Measurements from ENCODE around the gene CCL1. TPM values are rescaled to one million over a fixed set of nuclear protein-coding genes. Genes with fewer than 3 reads are reported as not detected.

The CCL1 gene
- total and polyA plus RNA-seq, 9 of the 15 experiments (the other 6 are each of a cell fraction or from before 2014, with no cell fraction given) = 0.45 TPM; not detected in 8

DNA sequence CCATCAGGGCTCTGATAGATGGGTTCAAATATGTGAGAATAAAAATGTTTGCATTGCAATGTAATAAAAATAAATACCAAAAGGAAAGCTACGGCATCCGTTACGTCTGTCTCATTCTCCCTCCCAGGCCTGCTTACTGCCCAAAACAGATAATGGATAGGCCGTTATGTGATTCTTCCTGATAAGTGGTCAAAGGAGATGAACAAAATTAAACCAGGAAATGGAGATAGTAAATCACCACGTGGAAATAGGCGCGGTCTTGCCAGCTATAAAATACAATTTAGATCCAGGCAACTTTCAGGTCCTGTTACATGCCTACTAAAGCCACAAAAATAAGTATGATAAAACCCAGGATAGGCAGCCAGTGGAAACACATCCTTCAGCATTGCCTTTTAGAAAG lies 49.5 kb upstream of the CCL1 start:
- POLR2A ChIA-PET = interaction anchor here (0.6 to 2.8 kb wide), 5 partner anchors 12 to 1478 kb away, joined by 3 to 11 read pairs (median 3); no protein-coding TSS in a partner anchor
- in situ Hi-C loops (cut with MboI) (no loop called here), intact Hi-C loops (cut with micrococcal nuclease) (loop anchor here (10.0 kb wide), 1 partner anchor 222 kb away; no protein-coding TSS in a partner anchor)
- Histone ChIP-seq H3K9ac (ENCODE audit: insufficient read depth in 1 of 2, low read depth in 2 of 2, low read length in 2 of 2) (peak overlapping the region in 1 of 2 experiments; percentile 8; a peak in 1 of 4 replicates), H3K4me1 (replicated peaks in 1 of 2; ENCODE audit: control insufficient read depth in 2 of 2, insufficient read depth in 2 of 2, low read length in 2 of 2) (peaks cover 13 to 43% of the 10 kb centered on the region in 2 experiments), H3K27me3 (ENCODE audit: control insufficient read depth in 2 of 2, insufficient read depth in 2 of 2, low read length in 2 of 2) (no peaks in the 10 kb centered on the region), H3K79me2 (ENCODE audit: control insufficient read depth, insufficient read depth, low read length) (no peaks in the 10 kb centered on the region), H3K4me2 (ENCODE audit: insufficient read depth, low read length) (peak overlapping the region; percentile 39; the same call in 1 of the 2 replicates), H3K9me1 (ENCODE audit: control insufficient read depth, insufficient read depth, low read length) (no peaks in the 10 kb centered on the region), H4K20me1 (replicated peaks; ENCODE audit: control insufficient read depth, insufficient read depth, low read length) (no peaks in the 10 kb centered on the region), H3K36me3 (ENCODE audit: control insufficient read depth, insufficient read depth, low read length) (no peaks in the 10 kb centered on the region), H3K4me3 (no peak overlapping the region), H3K27ac (ENCODE audit: extremely low read depth, low read depth, low read length) (peak overlapping the region; percentile 84), H3K9me3 (replicated peaks; ENCODE audit: control insufficient read depth, insufficient read depth, low read depth, low read length) (0 out of 2 replicates have a peak, but pooled peaks cover 2% of the 10 kb centered on the region), H2AFZ (ENCODE audit: low read depth, low read length) (peak overlapping the region; percentile 66)
- WGBS (ENCODE audit: insufficient coverage, low coverage, missing lambda C conversion rate) = 2% methylated on average over 7 of the region's 7 CpGs
- DNase-seq (ENCODE audit: extremely low read depth in 1 of 4, low spot score in 3 of 4) = peak in 3 of 4 experiments; percentile 21 to 30 (median 24)
- no peak for ATAC-seq
- TSS peak; percentile 48 for BruUV-seq (replicated peaks)
- no peak for FAIRE-seq
- CTCF ChIA-PET (ENCODE audit: low intra/inter-chr PET ratio) = interaction anchor here (0.6 kb wide), 1 partner anchor 707 kb away, joined by 7 read pairs; the partner anchor contains the start of gene RAD51D
- TF ChIP-seq ZNF79 (CRISPR knock-in tag; IDR thresholded peaks at IDR 0.05; ENCODE audit: low read depth) (no peak), CXXC5 (CRISPR knock-in tag; IDR thresholded peaks at IDR 0.05) (peak; percentile 49), CBFA2T2 (conservative IDR thresholded peaks at IDR 0.05) (peak; percentile 51; the same call in 1 of the 2 replicates), ZBTB5 (IDR thresholded peaks at IDR 0.05) (no peak), ESRRA (IDR thresholded peaks at IDR 0.05; ENCODE audit: borderline replicate concordance, low read depth) (no peak), SMAD4 (CRISPR knock-in tag; conservative IDR thresholded peaks at IDR 0.05) (peak; percentile 12; the same call in 1 of the 2 replicates), ASH1L (IDR thresholded peaks at IDR 0.05; ENCODE audit: borderline replicate concordance, low read depth, partially characterized antibody) (no peak), SMAD1 (IDR thresholded peaks at IDR 0.05; ENCODE audit: low read depth, low read length, partially characterized antibody) (no peak), NCOA4 (IDR thresholded peaks at IDR 0.05; ENCODE audit: partially characterized antibody) (no peak), CBX1 (IDR thresholded peaks at IDR 0.05; ENCODE audit: low read depth) (no peak), FOXJ3 (CRISPR knock-in tag; IDR thresholded peaks at IDR 0.05) (no peak), ELF1 (tag; IDR thresholded peaks at IDR 0.05) (peak; percentile 50; the same call in 1 of the 2 replicates), FOS (IDR thresholded peaks at IDR 0.05; ENCODE audit: extremely low read depth, insufficient read length) (no peak), RFX7 (CRISPR knock-in tag; IDR thresholded peaks at IDR 0.05) (no peak), ZNF174 (CRISPR knock-in tag; IDR thresholded peaks at IDR 0.05) (no peak), ATF1 (CRISPR knock-in tag; IDR thresholded peaks at IDR 0.05) (no peak), ATF1 (tag; IDR thresholded peaks at IDR 0.05) (no peak), ARID1B (IDR thresholded peaks at IDR 0.05) (peak; percentile 23; the same call in 1 of the 2 replicates), ZNF282 (CRISPR knock-in tag; IDR thresholded peaks at IDR 0.05) (no peak), ZFPM2 (CRISPR knock-in tag; IDR thresholded peaks at IDR 0.05) (0 out of 2 replicates have a peak, but pooled peaks have one; percentile 53), CBFA2T3 (IDR thresholded peaks at IDR 0.05) (peak; percentile 64), PTRF (tag; IDR thresholded peaks at IDR 0.05) (0 out of 2 replicates have a peak, but pooled peaks have one; percentile 24), SMAD3 (CRISPR knock-in tag; conservative IDR thresholded peaks at IDR 0.05) (0 out of 2 replicates have a peak, but pooled peaks have one; percentile 59), ZNF408 (CRISPR knock-in tag; IDR thresholded peaks at IDR 0.05; ENCODE audit: low read depth) (no peak), PHF21A (IDR thresholded peaks at IDR 0.05; ENCODE audit: borderline replicate concordance, low read depth) (no peak), ADNP (tag; IDR thresholded peaks at IDR 0.05) (no peak)

Measured in K562 (cell line).